Stimulated activated effector memory CD8-positive, alpha-beta T cell treated with anti-CD3 and anti-CD28 coated beads, Interleukin-12 subunit alpha, Interleukin-12 subunit beta, amount 100 ng/mL, for 72 hours (primary cell): ENCODE measurements around the gene SMLR1.

ENCODE experiments used
- ATAC-seq: fragments of 150-1000 bp; cut with Tn5 transposase; 2 replicates; pipeline ENCODE4 v1.10.0; 2021
- DNase-seq, 2 donors: peaks; one replicate each; pipeline ENCODE4 v3.0.0; 2021 to 2022; ENCODE audit warnings: low spot score in 2 of 2
- H3K27ac Mint-ChIP-seq: one replicate; pipeline ENCODE4 v1.8.0; 2022; ENCODE audit warnings: mild to moderate bottlenecking, mixed read lengths
- H3K36me3 Mint-ChIP-seq: one replicate; pipeline ENCODE4 v1.8.0; 2022; ENCODE audit warnings: mild to moderate bottlenecking, mixed read lengths
- H3K4me1 Mint-ChIP-seq: one replicate; pipeline ENCODE4 v1.8.0; 2022; ENCODE audit warnings: mixed read lengths
- H3K4me3 Mint-ChIP-seq: one replicate; pipeline ENCODE4 v1.8.0; 2022; ENCODE audit warnings: mild to moderate bottlenecking, mixed read lengths
- H3K9me3 Mint-ChIP-seq: one replicate; pipeline ENCODE4 v1.8.0; 2022; ENCODE audit warnings: mixed read lengths

The SMLR1 gene

GRCh38 chr6:130838250-130838860 is 11.1 kb downstream of the SMLR1 start:
- no peaks in the 10 kb centered on the region for H3K9me3 Mint-ChIP-seq
- no peak overlapping the region for H3K4me3 Mint-ChIP-seq
- no peak overlapping the region for H3K27ac Mint-ChIP-seq
- DNase-seq: no peak
- no peak for ATAC-seq
- H3K36me3 Mint-ChIP-seq: no peaks in the 10 kb centered on the region
- no peaks in the 10 kb centered on the region for H3K4me1 Mint-ChIP-seq

GRCh38 chr6:130838951-130839350 is 11.7 kb downstream of the SMLR1 start:
- ATAC-seq: no peak
- no peaks in the 10 kb centered on the region for H3K4me1 Mint-ChIP-seq
- H3K27ac Mint-ChIP-seq: no peak overlapping the region
- DNase-seq: no peak
- no peaks in the 10 kb centered on the region for H3K36me3 Mint-ChIP-seq
- no peaks in the 10 kb centered on the region for H3K9me3 Mint-ChIP-seq
- no peak overlapping the region for H3K4me3 Mint-ChIP-seq

GRCh38 chr6:130839379-130839778 is 12.2 kb downstream of the SMLR1 start:
- DNase-seq (no peak), ATAC-seq (no peak)
- Mint-ChIP-seq H3K4me3 (no peak overlapping the region), H3K27ac (no peak overlapping the region), H3K36me3 (no peaks in the 10 kb centered on the region), H3K9me3 (no peaks in the 10 kb centered on the region), H3K4me1 (no peaks in the 10 kb centered on the region)

GRCh38 chr6:130840050-130840449 is 12.8 kb downstream of the SMLR1 start:
- ATAC-seq: no peak

GRCh38 chr6:130841128-130841728 is 14.0 kb downstream of the SMLR1 start:
- Mint-ChIP-seq H3K36me3 (no peaks in the 10 kb centered on the region), H3K27ac (no peak overlapping the region), H3K4me3 (no peak overlapping the region), H3K9me3 (no peaks in the 10 kb centered on the region), H3K4me1 (no peaks in the 10 kb centered on the region)
- DNase-seq: no peak
- no peak for ATAC-seq

More at GRCh38 chr6:130840050-130840449, 12.8 kb downstream of the SMLR1 start:
- no peaks in the 10 kb centered on the region for H3K36me3 Mint-ChIP-seq
- no peak overlapping the region for H3K4me3 Mint-ChIP-seq
- no peak for DNase-seq
- no peak overlapping the region for H3K27ac Mint-ChIP-seq
- H3K4me1 Mint-ChIP-seq: no peaks in the 10 kb centered on the region
- H3K9me3 Mint-ChIP-seq: no peaks in the 10 kb centered on the region

- no peak for DNase-seq
- no peaks in the 10 kb centered on the region for H3K36me3 Mint-ChIP-seq
Observed at GRCh38 chr6:130843575-130844320, 16.5 kb downstream of the SMLR1 start.

GRCh38 chr6:130846501-130846900 is 19.3 kb downstream of the SMLR1 start:
- no peaks in the 10 kb centered on the region for H3K36me3 Mint-ChIP-seq
- DNase-seq (no peak), ATAC-seq (no peak)
- no peaks in the 10 kb centered on the region for H3K4me1 Mint-ChIP-seq
- H3K4me3 Mint-ChIP-seq: no peak overlapping the region
- no peaks in the 10 kb centered on the region for H3K9me3 Mint-ChIP-seq
- H3K27ac Mint-ChIP-seq: no peak overlapping the region

More at GRCh38 chr6:130843575-130844320, 16.5 kb downstream of the SMLR1 start:
- H3K4me3 Mint-ChIP-seq: no peak overlapping the region
- H3K4me1 Mint-ChIP-seq: no peaks in the 10 kb centered on the region
- peak; percentile 73 for ATAC-seq
- no peaks in the 10 kb centered on the region for H3K9me3 Mint-ChIP-seq
- H3K27ac Mint-ChIP-seq: no peak overlapping the region

GRCh38 chr6:130847001-130847910 is 20.1 kb downstream of the SMLR1 start:
- no peak overlapping the region for H3K27ac Mint-ChIP-seq
- H3K4me3 Mint-ChIP-seq: no peak overlapping the region
- ATAC-seq (no peak), DNase-seq (no peak)
- no peaks in the 10 kb centered on the region for H3K9me3 Mint-ChIP-seq
- H3K4me1 Mint-ChIP-seq: no peaks in the 10 kb centered on the region
- no peaks in the 10 kb centered on the region for H3K36me3 Mint-ChIP-seq

GRCh38 chr6:130848945-130849344 is 21.7 kb downstream of the SMLR1 start:
- no peak for DNase-seq
- Mint-ChIP-seq H3K4me1 (no peaks in the 10 kb centered on the region), H3K9me3 (no peaks in the 10 kb centered on the region), H3K27ac (peak overlapping the region; percentile 54), H3K4me3 (no peak overlapping the region), H3K36me3 (no peaks in the 10 kb centered on the region)
- peak; percentile 98 for ATAC-seq

- ATAC-seq: no peak
- Mint-ChIP-seq H3K9me3 (no peaks in the 10 kb centered on the region), H3K27ac (no peak overlapping the region), H3K4me3 (no peak overlapping the region), H3K36me3 (no peaks in the 10 kb centered on the region), H3K4me1 (no peaks in the 10 kb centered on the region)
- DNase-seq: no peak
Observed at GRCh38 chr6:130849594-130849993, 22.4 kb downstream of the SMLR1 start.

GRCh38 chr6:130851026-130851425 is 23.8 kb downstream of the SMLR1 start:
- ATAC-seq: peak; percentile 50
- no peaks in the 10 kb centered on the region for H3K4me1 Mint-ChIP-seq
- no peak overlapping the region for H3K4me3 Mint-ChIP-seq
- H3K9me3 Mint-ChIP-seq: no peaks in the 10 kb centered on the region
- no peaks in the 10 kb centered on the region for H3K36me3 Mint-ChIP-seq
- no peak for DNase-seq
- no peak overlapping the region for H3K27ac Mint-ChIP-seq

GRCh38 chr6:130852844-130853554 is 25.8 kb downstream of the SMLR1 start:
- no peak for ATAC-seq
- no peak overlapping the region for H3K27ac Mint-ChIP-seq
- DNase-seq: no peak
- no peaks in the 10 kb centered on the region for H3K4me1 Mint-ChIP-seq
- H3K4me3 Mint-ChIP-seq: no peak overlapping the region
- H3K9me3 Mint-ChIP-seq: no peaks in the 10 kb centered on the region
- no peaks in the 10 kb centered on the region for H3K36me3 Mint-ChIP-seq

GRCh38 chr6:130853555-130854183 is 26.5 kb downstream of the SMLR1 start:
- H3K36me3 Mint-ChIP-seq: no peaks in the 10 kb centered on the region
- H3K4me1 Mint-ChIP-seq: no peaks in the 10 kb centered on the region
- no peak for ATAC-seq
- H3K4me3 Mint-ChIP-seq: no peak overlapping the region
- H3K9me3 Mint-ChIP-seq: no peaks in the 10 kb centered on the region
- no peak overlapping the region for H3K27ac Mint-ChIP-seq
- DNase-seq: no peak

GRCh38 chr6:130858054-130858453 is 30.8 kb downstream of the SMLR1 start:
- Mint-ChIP-seq H3K27ac (no peak overlapping the region), H3K4me3 (no peak overlapping the region), H3K9me3 (no peaks in the 10 kb centered on the region), H3K4me1 (no peaks in the 10 kb centered on the region), H3K36me3 (no peaks in the 10 kb centered on the region)
- ATAC-seq: no peak
- no peak for DNase-seq
